Dermis lymphatic vessel endothelial cell (primary cell): ENCODE results near the gene ATF7. TPM values are rescaled to one million over a fixed set of nuclear protein-coding genes. Genes with fewer than 3 reads are reported as not detected.

Experiments used
- total RNA-seq: library from RNA; depleted of rRNA; stranded (reverse); fragments of >200 nt; gene quantifications from 2 replicates; pipeline ENCODE4 v1.2.1, GENCODE V29; 2014

ATF7 gene
- total RNA-seq, result 8.0 and 9.7 TPM in 2 replicates

DNA sequence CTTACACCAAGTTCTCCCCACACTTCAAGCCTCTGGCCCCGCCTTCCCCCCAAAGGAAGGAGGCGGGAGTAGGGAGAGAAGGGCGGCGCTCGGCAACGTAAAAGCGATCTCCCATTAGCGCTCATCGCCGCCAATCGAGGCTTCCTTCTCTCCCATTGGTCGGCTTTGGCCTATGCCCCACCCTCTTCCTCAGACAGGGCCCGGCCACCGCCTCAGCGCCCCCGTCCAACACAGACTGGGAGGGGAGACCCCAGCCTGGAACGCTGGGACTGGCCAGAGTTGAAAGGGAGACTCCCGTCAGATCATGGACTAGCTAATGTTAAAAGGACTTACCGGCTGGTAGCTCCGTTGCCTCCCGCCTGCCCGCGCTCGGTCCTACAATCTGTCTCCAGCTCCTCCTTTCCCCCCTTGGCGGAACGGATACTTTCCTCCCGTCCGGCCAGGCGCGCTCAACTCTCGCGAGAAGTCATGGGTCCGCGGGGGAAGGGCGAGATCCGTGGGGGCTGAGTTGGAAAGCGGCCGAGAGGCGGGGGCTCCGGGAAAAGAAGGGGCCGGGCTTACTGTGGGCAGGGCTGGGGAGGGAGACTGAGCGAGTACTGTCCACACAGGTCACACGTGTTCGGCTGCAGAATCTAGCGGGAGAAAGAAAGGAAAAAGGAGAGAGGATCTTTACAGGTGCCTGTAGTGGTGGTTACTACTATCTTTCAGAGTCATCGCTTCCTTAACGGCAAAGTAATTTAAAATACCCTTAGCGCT lies at the start of gene ATF7:
Gene ATF7, minus strand, starts transcription at position 437 of the 756 bp plus-strand sequence. CDS start 25,382 bp downstream, outside the sequence.

GRCh38 chr12:53506881-53507602 lies 119.1 kb downstream of the ATF7 start, which contains the start of gene NPFF:
Gene NPFF (minus strand): TSS chr12:53507484. CDS start chr12:53507474, 10 bp downstream.

DNA sequence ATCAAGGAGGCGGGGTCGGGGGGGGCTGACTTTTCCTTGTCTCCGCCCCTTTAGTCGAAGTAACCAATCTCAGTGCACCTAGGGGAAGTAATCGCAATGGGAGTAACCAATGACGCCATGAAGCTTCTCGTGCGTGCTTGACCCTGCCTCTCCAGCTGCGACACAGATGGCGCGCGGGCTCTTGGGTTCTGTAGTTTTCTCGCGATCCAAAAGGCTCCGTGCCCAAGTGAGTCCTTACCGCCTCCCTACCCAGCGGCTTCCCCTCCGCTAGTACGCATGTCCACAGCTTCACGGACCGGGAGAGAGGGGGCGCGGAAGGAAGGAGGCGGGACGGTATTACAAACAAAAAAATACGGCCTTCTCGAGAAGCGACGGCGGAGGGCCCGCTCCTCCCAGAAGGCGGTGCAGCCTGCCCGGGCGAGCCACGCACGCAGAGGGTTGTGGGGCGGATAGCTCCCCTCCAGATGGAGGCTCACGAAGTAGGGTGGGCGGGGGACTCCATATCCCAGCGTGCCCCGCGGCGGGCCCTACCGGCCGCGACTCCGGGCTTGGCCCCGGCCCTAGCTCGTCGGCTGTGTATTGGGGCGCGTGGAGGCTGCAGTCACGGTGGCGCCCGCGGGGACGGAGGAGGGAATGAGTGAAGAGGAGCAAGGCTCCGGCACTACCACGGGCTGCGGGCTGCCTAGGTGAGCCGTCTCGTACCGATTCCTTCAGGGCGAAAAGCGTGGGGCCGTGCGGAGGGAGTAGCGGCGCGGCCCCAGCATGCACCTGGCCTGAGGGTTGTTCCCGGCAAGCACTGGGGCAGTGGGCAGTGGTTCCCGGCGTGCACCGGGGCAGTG lies 125.2 kb downstream of the ATF7 start, which contains the start of gene TARBP2:
Gene TARBP2, plus strand, starts transcription at position 508 of the 839 bp plus-strand sequence. Its CDS starts 126 bp downstream, at position 634.

GRCh38 chr12:53499266-53500141 lies 126.7 kb downstream of the ATF7 start, which contains the start of gene MAP3K12:
Gene MAP3K12 (minus strand): TSS chr12:53499458. CDS start chr12:53487391, 12,067 bp downstream.

Other genes starting within 250 kb of the ATF7 start
- 30.2 and 36.9 TPM in 2 replicates for gene SP1, start 246.2 kb downstream of the ATF7 start, total RNA-seq
- not detected in 2 replicates for gene AMHR2, start 202.5 kb downstream of the ATF7 start, total RNA-seq
- 11.2 and 11.8 TPM in 2 replicates for gene PRR13, start 184.6 kb downstream of the ATF7 start, total RNA-seq
- gene PCBP2, start 174.3 kb downstream of the ATF7 start, total RNA-seq, result 379 and 479 TPM in 2 replicates
- 3.1 and 5.1 TPM in 2 replicates for gene MAP3K12, start 126.9 kb downstream of the ATF7 start, total RNA-seq
- 32.4 and 37.1 TPM in 2 replicates for gene TARBP2, start 125.1 kb downstream of the ATF7 start, total RNA-seq
- gene NPFF, start 118.9 kb downstream of the ATF7 start, total RNA-seq, result not detected in 2 replicates
- gene ATP5MC2, start 49.7 kb upstream of the ATF7 start, total RNA-seq, result 123 and 126 TPM in 2 replicates
- gene CALCOCO1, start 101.1 kb upstream of the ATF7 start, total RNA-seq, result 86.2 and 92.7 TPM in 2 replicates
- gene CISTR, start 125.6 kb upstream of the ATF7 start, total RNA-seq, result not detected in 2 replicates